Activated CD4-positive, alpha-beta T cell treated with anti-CD3 and anti-CD28 coated beads for 4 hours (primary cell): Measurements from ENCODE around the gene ZFP69.

Experiments used
- DNase-seq, 2 donors: peaks; one replicate each; pipeline ENCODE4 v3.0.0-alpha.2; 2020

ZFP69 gene

GRCh38 chr1:40508375-40509341 is 31.6 kb downstream of the ZFP69 start, which contains the start of gene EXO5:
Gene EXO5 (plus strand): TSS chr1:40508767. CDS start chr1:40514545, 5,778 bp downstream.
- peak; percentile 83 for DNase-seq

- DNase-seq = no peak
These were observed 42.4 kb downstream of the ZFP69 start for GRCh38 chr1:40519517-40519916.

DNA sequence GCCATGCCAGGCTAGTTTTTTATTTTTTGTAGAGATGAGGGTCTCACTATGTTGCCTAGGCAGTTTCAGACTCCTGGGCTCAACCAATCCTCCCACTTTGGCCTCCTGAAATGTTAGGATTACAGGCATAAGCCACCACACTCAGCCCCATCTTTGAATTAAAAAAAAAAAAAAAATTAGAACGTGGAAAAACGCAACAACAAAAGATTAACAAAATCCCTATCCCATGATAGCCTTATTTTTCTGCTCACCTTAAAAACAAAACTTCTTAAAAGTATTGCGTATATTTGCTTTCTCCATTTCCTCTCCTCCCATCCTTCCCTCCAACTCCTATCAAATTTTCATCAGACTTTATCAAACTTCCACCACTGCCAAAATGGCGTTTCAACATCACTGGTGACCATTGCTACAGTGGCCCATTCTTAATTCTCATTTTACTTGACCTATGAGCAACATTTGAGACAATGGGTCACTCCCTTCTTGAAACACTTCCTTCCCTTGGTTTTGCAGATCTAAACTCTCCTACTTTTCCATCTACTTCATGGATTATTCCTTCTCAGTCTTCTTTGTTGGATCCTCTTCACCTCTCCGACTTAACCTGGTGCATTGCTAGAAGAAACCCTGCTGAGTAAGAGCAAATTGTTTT is 53.8 kb downstream of the ZFP69 start:
- peak in 1 of 2 donors; percentile 1 for DNase-seq

DNA sequence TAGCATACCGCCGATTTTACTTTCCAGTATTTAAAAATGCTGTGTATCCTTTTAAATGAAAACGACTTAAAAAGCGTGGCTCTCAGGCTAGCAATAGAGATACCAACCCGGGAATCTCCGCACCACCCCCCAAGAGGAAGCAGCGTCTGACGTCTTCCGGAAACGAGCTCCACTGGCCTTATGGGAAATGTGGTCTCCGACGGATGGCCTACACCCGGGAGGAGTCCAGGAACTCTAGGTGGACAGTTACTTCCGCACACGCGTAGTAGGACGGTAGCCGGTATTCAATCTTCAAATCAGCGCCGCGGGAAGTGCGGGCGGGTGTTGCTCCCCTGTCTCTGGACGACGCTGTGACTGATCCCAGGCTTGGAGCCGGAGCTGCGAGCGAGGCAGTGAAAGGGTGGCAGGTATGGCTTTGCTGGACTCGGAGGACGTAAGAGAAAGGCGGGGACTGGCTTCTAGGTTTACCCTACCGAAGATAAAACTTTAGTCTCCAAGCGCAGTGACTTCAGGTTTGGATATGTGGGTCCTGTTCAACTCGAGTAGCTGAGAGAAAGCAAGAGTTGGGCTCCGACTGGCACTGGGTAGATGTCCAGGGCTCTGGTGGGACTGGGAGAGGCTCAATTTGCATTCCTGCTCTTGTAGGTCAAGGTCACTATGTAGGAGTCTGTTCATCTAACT is 54.4 kb downstream of the ZFP69 start, which contains the start of gene ZNF684:
Gene ZNF684 (plus strand): TSS at position 257 of the 681 bp plus-strand sequence. CDS start 1,530 bp downstream, outside the sequence.
- peak; percentile 83 to 85 for DNase-seq

DNA sequence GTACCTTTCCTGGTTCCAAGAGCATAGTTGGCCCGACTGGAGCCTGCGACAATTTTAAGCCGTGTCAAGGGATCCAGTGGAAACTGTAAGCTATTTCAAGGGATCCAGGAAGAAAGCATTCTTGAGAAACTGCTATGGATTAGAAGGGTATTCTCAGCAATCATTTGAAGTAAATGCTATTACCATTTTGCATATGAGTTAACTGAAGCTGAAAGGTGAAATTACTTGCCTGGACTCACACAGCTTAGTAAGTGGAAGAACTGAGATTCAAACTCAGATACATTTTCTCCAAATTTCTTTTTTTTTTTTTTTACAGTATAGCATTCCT is 54.9 kb downstream of the ZFP69 start:
- no peak for DNase-seq

DNA sequence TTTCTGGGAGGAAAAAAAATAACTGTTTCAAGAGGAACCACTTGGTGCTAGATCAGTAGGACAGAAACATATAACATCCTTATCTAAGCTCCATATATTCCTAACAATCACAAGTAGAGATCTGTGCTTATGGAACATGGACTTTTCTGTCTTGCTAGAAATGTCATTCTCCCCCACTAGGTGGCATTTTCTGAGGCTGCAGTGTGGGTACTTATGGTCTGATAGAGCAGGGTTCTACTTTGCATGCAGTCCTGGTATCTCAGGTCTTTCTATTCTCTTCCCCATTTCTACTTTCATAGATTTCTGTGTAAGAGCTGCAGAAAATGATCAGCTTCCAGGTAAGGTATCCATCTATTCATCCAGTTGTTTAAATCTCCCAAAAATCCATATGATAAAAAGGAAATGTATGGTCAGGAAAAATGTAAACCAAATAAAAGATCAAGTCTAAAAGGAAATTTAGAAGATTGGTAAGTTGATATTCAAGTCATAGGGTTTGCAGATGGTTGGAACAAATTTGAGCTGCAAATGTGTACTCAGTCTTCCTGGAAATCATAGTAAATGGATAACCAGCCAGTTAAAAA is 55.8 kb downstream of the ZFP69 start:
- DNase-seq = peak; percentile 4 to 22

DNA sequence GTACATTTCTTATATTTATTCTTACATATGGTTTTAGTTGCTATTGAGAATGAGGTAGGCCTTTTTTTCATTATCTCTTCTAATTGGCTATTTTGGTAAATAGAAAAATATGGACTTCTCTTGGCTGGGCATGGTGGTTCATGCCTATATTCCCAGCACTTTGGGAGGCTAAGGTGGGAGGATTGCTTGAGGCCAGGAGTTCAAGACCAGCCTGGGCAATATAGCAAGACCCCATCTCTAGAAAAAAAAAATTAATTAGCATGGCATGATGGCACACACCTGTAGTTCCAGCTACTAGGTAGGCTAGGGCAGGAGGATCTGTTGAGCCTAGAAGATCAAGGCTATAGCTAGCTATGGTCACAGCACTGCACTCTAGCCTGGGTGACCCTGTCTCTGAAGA is 57.5 kb downstream of the ZFP69 start:
- no peak for DNase-seq

- DNase-seq = no peak
These were observed 58.6 kb downstream of the ZFP69 start for GRCh38 chr1:40535732-40536131.

GRCh38 chr1:40539338-40539737 is 62.2 kb downstream of the ZFP69 start:
- DNase-seq = no peak
